DOHH2 (cell line): ENCODE data around the gene CD200.

ENCODE experiments used
- CTCF ChIP-seq: fragments of 200-600 bp; sonication (generic); IDR thresholded peaks from one replicate; pipeline ENCODE4 v1.5.1; 2014; ENCODE audit warnings: antibody characterized with exemption, mild to moderate bottlenecking, low read depth, low read length; ENCODE audit not compliant: poor library complexity, severe bottlenecking
- EZH2phosphoT487 ChIP-seq: fragments of 200-600 bp; sonication (generic); IDR thresholded peaks from 2 replicates; pipeline ENCODE4 v1.6.1; 2017; ENCODE audit warnings: borderline replicate concordance, mild to moderate bottlenecking, antibody characterized with exemption, low read length, moderate library complexity, mixed read lengths

GRCh38 chr3:112339134-112339533, 6.2 kb downstream of the CD200 start:
- TF ChIP-seq CTCF = no peak
- TF ChIP-seq EZH2phosphoT487 = no peak
